ENCODE data around the gene EDEM2.

GRCh38 chr20:35129647-35130069 is 17.5 kb downstream of the EDEM2 start:
- TF ChIP-seq CTCF (IDR thresholded peaks at IDR 0.05; ENCODE audit: poor library complexity, severe bottlenecking), result no peak
- TF ChIP-seq EZH2 (IDR thresholded peaks at IDR 0.05; ENCODE audit: borderline replicate concordance, insufficient read depth, low read length, poor library complexity, severe bottlenecking), result no peak
- TF ChIP-seq RAD21 (conservative IDR thresholded peaks at IDR 0.05), result no peak
- TF ChIP-seq MXI1 (conservative IDR thresholded peaks at IDR 0.05; ENCODE audit: poor library complexity, severe bottlenecking), result no peak

All from neural cell (in vitro differentiated cells).